GM23338 (cell line): ENCODE results near the gene C6orf15. TPM values are rescaled to one million over a fixed set of nuclear protein-coding genes. Genes with fewer than 3 reads are reported as not detected.
A peak's percentile ranks its signal among the peaks of the same experiment; 100 is the strongest.

Experiments used
- ATAC-seq: fragments of 200-7000 bp; cut with Tn5 transposase; 3 replicates; pipeline ENCODE4 v1.9.1; 2020
- DNase-seq: peaks from one replicate; pipeline ENCODE4 v3.0.0-alpha.2; 2015; ENCODE audit warnings: low spot score
- H2AFZ ChIP-seq: fragments of 200-600 bp; sonication (generic); 2 replicates; pipeline ENCODE4 v1.8.0; 2016; ENCODE audit warnings: antibody characterized with exemption, mild to moderate bottlenecking, moderate library complexity
- H3F3A ChIP-seq: fragments of 200-600 bp; sonication (generic); replicated peaks from 2 replicates; pipeline ENCODE4 v1.8.0; 2017; ENCODE audit warnings: antibody characterized with exemption, mixed run types, low read depth
- H3K27ac ChIP-seq: fragments of 200-600 bp; sonication (generic); 2 replicates; pipeline ENCODE4 v1.6.1; 2016; ENCODE audit warnings: low read depth
- H3K27me3 ChIP-seq: fragments of 200-600 bp; sonication (generic); 2 replicates; pipeline ENCODE4 v1.8.0; 2016; ENCODE audit warnings: mild to moderate bottlenecking, mixed run types, moderate library complexity; ENCODE audit not compliant: insufficient read depth
- H3K36me3 ChIP-seq: fragments of 200-600 bp; sonication (generic); 2 replicates; pipeline ENCODE4 v1.8.0; 2016; ENCODE audit warnings: mild to moderate bottlenecking; ENCODE audit not compliant: insufficient read depth
- H3K4me1 ChIP-seq: fragments of 200-600 bp; sonication (generic); 2 replicates; pipeline ENCODE4 v1.8.0; 2016; ENCODE audit warnings: mild to moderate bottlenecking, moderate library complexity; ENCODE audit not compliant: insufficient read depth
- H3K4me2 ChIP-seq: fragments of 200-600 bp; sonication (generic); 2 replicates; pipeline ENCODE4 v1.7.1; 2017; ENCODE audit warnings: mixed run types
- H3K4me3 ChIP-seq: fragments of 200-600 bp; sonication (generic); 2 replicates; pipeline ENCODE4 v1.6.1; 2016; ENCODE audit warnings: mixed run types
- H3K79me2 ChIP-seq: fragments of 200-600 bp; sonication (generic); replicated peaks from 2 replicates; pipeline ENCODE4 v1.8.0; 2017; ENCODE audit warnings: mild to moderate bottlenecking; ENCODE audit not compliant: insufficient read depth
- H3K9me2 ChIP-seq: fragments of 200-600 bp; sonication (generic); 2 replicates; pipeline ENCODE4 v1.8.0; 2017; ENCODE audit not compliant: insufficient read depth
- H4K20me1 ChIP-seq: fragments of 200-600 bp; sonication (generic); replicated peaks from 2 replicates; pipeline ENCODE4 v1.8.0; 2017; ENCODE audit warnings: mild to moderate bottlenecking; ENCODE audit not compliant: insufficient read depth
- H3K27ac Mint-ChIP-seq: 2 replicates; pipeline ENCODE4 v1.8.0; 2020; ENCODE audit warnings: inconsistent platforms, mild to moderate bottlenecking, moderate library complexity, mixed read lengths
- H3K27me3 Mint-ChIP-seq: 3 replicates; pipeline ENCODE4 v1.8.0; 2022; ENCODE audit warnings: low read depth, mild to moderate bottlenecking, moderate library complexity, mixed read lengths, inconsistent platforms; ENCODE audit not compliant: insufficient read depth, poor library complexity
- H3K36me3 Mint-ChIP-seq: 3 replicates; pipeline ENCODE4 v1.8.0; 2021; ENCODE audit warnings: low read depth, mild to moderate bottlenecking, inconsistent platforms, moderate library complexity, mixed read lengths
- H3K4me1 Mint-ChIP-seq: 3 replicates; pipeline ENCODE4 v1.8.0; 2020; ENCODE audit warnings: mild to moderate bottlenecking, inconsistent platforms, mixed read lengths
- H3K4me3 Mint-ChIP-seq: 3 replicates; pipeline ENCODE4 v1.8.0; 2021; ENCODE audit warnings: moderate library complexity, mild to moderate bottlenecking, inconsistent platforms, mixed read lengths
- H3K9me3 Mint-ChIP-seq: 3 replicates; pipeline ENCODE4 v1.8.0; 2020; ENCODE audit warnings: moderate library complexity, mild to moderate bottlenecking, inconsistent platforms, mixed read lengths
- CREB1 ChIP-seq: fragments of 250-450 bp; sonication (Bioruptor Pico); IDR thresholded peaks from 2 replicates; pipeline ENCODE4 v1.5.0; 2020; ENCODE audit warnings: low read depth, mild to moderate bottlenecking, moderate library complexity
- CTCF ChIP-seq, 2 experiments: fragments of 200-600 bp in 1 of 2; sonication (generic) in 1 of 2; conservative IDR thresholded peaks; 2 replicates each; pipeline versions ENCODE4 v1.5.1 to v1.6.1; 2016 to 2017; ENCODE audit warnings: antibody characterized with exemption in 2 of 2, low read depth in 2 of 2, mild to moderate bottlenecking in 2 of 2, moderate library complexity in 1 of 2
- ETS1 ChIP-seq: IDR thresholded peaks from 2 replicates; pipeline ENCODE4 v1.6.1; 2016; ENCODE audit warnings: antibody characterized with exemption
- NANOG ChIP-seq: IDR thresholded peaks from 2 replicates; pipeline ENCODE4 v1.6.1; 2016; ENCODE audit warnings: antibody characterized with exemption, borderline replicate concordance
- POLR2AphosphoS5 ChIP-seq: IDR thresholded peaks from 2 replicates; pipeline ENCODE4 v1.6.1; 2016; ENCODE audit warnings: antibody characterized with exemption, low read depth
- REST ChIP-seq: IDR thresholded peaks from one replicate; pipeline ENCODE4 v1.6.1; 2018; ENCODE audit warnings: antibody characterized with exemption; ENCODE audit not compliant: unreplicated experiment
- STAT1 ChIP-seq: IDR thresholded peaks from one replicate; pipeline ENCODE4 v1.6.1; 2016; ENCODE audit warnings: antibody characterized with exemption; ENCODE audit not compliant: unreplicated experiment
- ZNF114 ChIP-seq: fragments of 250-450 bp; sonication (Bioruptor Pico); IDR thresholded peaks from 2 replicates; pipeline ENCODE4 v1.5.0; 2020; ENCODE audit warnings: mild to moderate bottlenecking, moderate library complexity
- polyA plus RNA-seq: library from polyadenylated mRNA; unstranded; fragments of >200 nt; fragmentation: Nextera tagmentation; extraction: Ambion mirVana; gene quantifications from 2 replicates; pipeline ENCODE4 v1.2.1, GENCODE V29; 2016
- total RNA-seq: library from RNA; depleted of rRNA; stranded (reverse); fragments of >200 nt; shearing (Covaris generic); gene quantifications from 2 replicates; pipeline ENCODE4 v1.2.3, GENCODE V29; 2014

C6orf15 gene
- total and polyA plus RNA-seq, 2 experiments from 2014 or later, result not detected

- TF ChIP-seq REST, result no peak
- no peak for TF ChIP-seq ETS1
- no peak for TF ChIP-seq STAT1
- TF ChIP-seq NANOG, result no peak
- TF ChIP-seq CREB1 (CRISPR knock-in tag), result 0 out of 2 replicates have a peak, but pooled peaks have one; percentile 4
- TF ChIP-seq CTCF (conservative IDR thresholded peaks at IDR 0.05; ENCODE audit: low read depth in 2 of 2), result peak; percentile 22 to 43
These were observed 46.8 kb upstream of the C6orf15 start (continued) for GRCh38 chr6:31158863-31159855.

GRCh38 chr6:31158140-31158862 is 45.9 kb upstream of the C6orf15 start, which contains the start of gene TCF19:
TSS of gene TCF19 (plus strand) at chr6:31158589. CDS start at chr6:31159470, 881 bp downstream.
- H3K27ac ChIP-seq, result peak within 1 kb of the TSS; percentile 79; the same call in 1 of the 2 replicates
- H3K27me3 Mint-ChIP-seq, result peaks cover 17% of the 10 kb centered on the region
- H3K36me3 Mint-ChIP-seq, result peaks cover 55% of the 10 kb centered on the region

More at GRCh38 chr6:31158140-31158862, 45.9 kb upstream of the C6orf15 start, which contains the start of gene TCF19:
- peak within 1 kb of the TSS; percentile 88 for H3K4me3 Mint-ChIP-seq
- DNase-seq, result peak; percentile 99
- peak within 1 kb of the TSS; percentile 86 for H3K27ac Mint-ChIP-seq
- peak within 1 kb of the TSS; percentile 75 for H3K4me3 ChIP-seq
- H3K79me2 ChIP-seq, result 0 out of 2 replicates have a peak, but pooled peaks cover 16% of the 10 kb centered on the region
- H3K4me1 ChIP-seq, result peaks cover 40% of the 10 kb centered on the region
- peaks cover 39% of the 10 kb centered on the region for H3F3A ChIP-seq
- H3K9me3 Mint-ChIP-seq, result no peaks in the 10 kb centered on the region
- 0 out of 2 replicates have a peak, but pooled peaks cover 2% of the 10 kb centered on the region for H3K27me3 ChIP-seq
- peaks cover 39% of the 10 kb centered on the region for H3K4me1 Mint-ChIP-seq
- peak within 1 kb of the TSS; percentile 100 for H3K4me2 ChIP-seq
- ATAC-seq, result peak; percentile 78
- H3K9me2 ChIP-seq, result no peaks in the 10 kb centered on the region
- peak; percentile 59 for TF ChIP-seq CREB1 (CRISPR knock-in tag)
- TF ChIP-seq REST, result no peak
- no peak for TF ChIP-seq ZNF114 (CRISPR knock-in tag)
- TF ChIP-seq POLR2AphosphoS5, result peak; percentile 69
- H3K36me3 ChIP-seq, result peaks cover 6% of the 10 kb centered on the region
- H2AFZ ChIP-seq, result peak within 1 kb of the TSS; percentile 87; the same call in 1 of the 2 replicates
- H4K20me1 ChIP-seq, result peaks cover 8% of the 10 kb centered on the region
